Ovary (tissue), 9 donors: ENCODE results near the gene TES. TPM values are rescaled to one million over a fixed set of nuclear protein-coding genes. Genes with fewer than 3 reads are reported as not detected.
"Not testable (repeated sequence)": the region's sequence is repeated elsewhere in the genome, so short reads cannot be mapped to it uniquely, and the experiment has no call there.

ENCODE experiments used
- DNase-seq, 5 donors: peaks; one replicate each; pipeline ENCODE4 v3.0.0-alpha.2; 2019 to 2020
- H3K27ac ChIP-seq, 2 donors: fragments of 200-600 bp; one replicate each; pipeline versions ENCODE4 v1.5.1 to v1.8.0; 2019 to 2022
- H3K27me3 ChIP-seq: fragments of 200-600 bp; one replicate; pipeline ENCODE4 v1.8.0; 2022
- H3K36me3 ChIP-seq: fragments of 200-600 bp; sonication (generic); one replicate; pipeline ENCODE4 v1.5.1; 2019
- H3K4me1 ChIP-seq: one replicate; pipeline ENCODE4 v1.8.1; 2013; ENCODE audit warnings: mild to moderate bottlenecking, moderate library complexity; ENCODE audit not compliant: insufficient read depth
- H3K4me3 ChIP-seq: fragments of 200-600 bp; sonication (generic); one replicate; pipeline ENCODE4 v1.5.1; 2017
- H3K9me3 ChIP-seq, 2 donors: fragments of 200-600 bp in 1 of 2; sonication (generic) in 1 of 2; one replicate each; pipeline versions ENCODE4 v1.5.1 to v1.8.1; 2013 to 2019; ENCODE audit warnings: mild to moderate bottlenecking in 1 of 2, moderate library complexity in 1 of 2
- EP300 ChIP-seq: sonication (generic); formaldehyde crosslinking; IDR thresholded peaks from one replicate; pipeline ENCODE4 v1.6.1; 2017; ENCODE audit warnings: antibody characterized with exemption
- POLR2A ChIP-seq: fragments of 450-650 bp; IDR thresholded peaks from one replicate; pipeline ENCODE4 v1.6.1; 2017; ENCODE audit warnings: antibody characterized with exemption, mild to moderate bottlenecking, moderate library complexity
- WGBS, 3 donors: extraction: QIAGEN DNeasy Blood & Tissue Kit in 1 of 3; methylation state at CpG; one replicate each; pipeline versions ENCODE4 v1.1.5 to v1.1.7; 2013 to 2017; 5-methylcytosine and 5-hydroxymethylcytosine counted together
- intact Hi-C, 4 donors: fragments of 100-400 bp; cut with DNase I; formaldehyde crosslinking; loops; one replicate each; pipeline versions ENCODE4 v1.11.0 to v1.15.1; 2022 to 2023
- polyA plus RNA-seq, 2 donors: library from polyadenylated mRNA; stranded (reverse); fragments of 200-250 nt in 1 of 2; fragments of 350-450 nt in 1 of 2; fragmentation: Illumina TruSeq in 1 of 2; extraction: RNeasy Lipid Tissue Mini Kit (QIAGEN cat#74804) in 1 of 2; gene quantifications; one replicate each; pipeline ENCODE4 v1.2.3, GENCODE V29; 2013 to 2014
- total RNA-seq, 7 donors: library from RNA; depleted of rRNA in 2 of 7; stranded (reverse); fragments of >200 nt in 2 of 7; fragmentation: NEBNext Ultra II Directional in 3 of 7; extraction: Animal tissue kit (Norgen Biotek cat#: 25700) in 3 of 7; gene quantifications; one replicate each; pipeline versions ENCODE4 v1.1.0 to v1.2.4, GENCODE V29; 2016 to 2023
- TF ChIP-seq, protein P1 (sequence below), 3 donors: fragments of 450-650 bp in 2 of 3; fragments of 200-600 bp in 1 of 3; IDR thresholded peaks; one replicate each; pipeline versions ENCODE4 v1.5.1 to v1.8.0; 2016 to 2022; ENCODE audit warnings: antibody characterized with exemption in 3 of 3, mild to moderate bottlenecking in 1 of 3
- donor health status: DM: no; HTN: no; CAD: no; lungs with moderate emphysema.
- donor health status: DM: no; HTN: no; CAD: no.
- donor health status: Bipolar disorder and iron deficiency.
- donor health status: DM: yes; HTN: yes; CAD: no.
- donor health status: DM: no; HTN: no; CAD: no.
- donor health status: DM: yes; HTN: yes; CAD: no.

TES gene
- total and polyA plus RNA-seq, 9 donors = 6.0 to 65.0 (median 11.1) TPM

DNA sequence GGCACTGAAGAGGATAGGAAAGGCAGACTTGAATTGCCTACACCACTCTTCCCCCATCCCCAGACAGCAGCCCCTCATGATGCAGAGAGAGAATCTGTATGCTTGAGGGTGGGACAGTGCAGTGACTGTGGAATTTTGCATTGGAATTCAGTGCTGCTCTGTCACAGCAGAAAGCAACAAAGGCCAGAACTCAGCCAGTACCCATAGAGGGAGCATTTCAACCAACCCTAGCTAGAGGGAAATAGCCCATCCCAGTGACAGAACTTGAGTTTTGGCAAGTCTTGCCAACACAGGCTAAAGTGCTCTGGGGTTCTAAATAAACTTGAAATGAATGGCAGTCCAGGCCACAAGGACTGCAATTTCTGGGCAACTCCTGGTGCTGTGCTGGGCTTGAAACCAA, 80.4 kb downstream of the TES start:
- intact Hi-C loops = no loop called here
- DNase-seq = no peak
- TF ChIP-seq, protein P1, sequence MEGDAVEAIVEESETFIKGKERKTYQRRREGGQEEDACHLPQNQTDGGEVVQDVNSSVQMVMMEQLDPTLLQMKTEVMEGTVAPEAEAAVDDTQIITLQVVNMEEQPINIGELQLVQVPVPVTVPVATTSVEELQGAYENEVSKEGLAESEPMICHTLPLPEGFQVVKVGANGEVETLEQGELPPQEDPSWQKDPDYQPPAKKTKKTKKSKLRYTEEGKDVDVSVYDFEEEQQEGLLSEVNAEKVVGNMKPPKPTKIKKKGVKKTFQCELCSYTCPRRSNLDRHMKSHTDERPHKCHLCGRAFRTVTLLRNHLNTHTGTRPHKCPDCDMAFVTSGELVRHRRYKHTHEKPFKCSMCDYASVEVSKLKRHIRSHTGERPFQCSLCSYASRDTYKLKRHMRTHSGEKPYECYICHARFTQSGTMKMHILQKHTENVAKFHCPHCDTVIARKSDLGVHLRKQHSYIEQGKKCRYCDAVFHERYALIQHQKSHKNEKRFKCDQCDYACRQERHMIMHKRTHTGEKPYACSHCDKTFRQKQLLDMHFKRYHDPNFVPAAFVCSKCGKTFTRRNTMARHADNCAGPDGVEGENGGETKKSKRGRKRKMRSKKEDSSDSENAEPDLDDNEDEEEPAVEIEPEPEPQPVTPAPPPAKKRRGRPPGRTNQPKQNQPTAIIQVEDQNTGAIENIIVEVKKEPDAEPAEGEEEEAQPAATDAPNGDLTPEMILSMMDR (IDR thresholded peaks at IDR 0.05) = no peak
- TF ChIP-seq EP300 = no peak
- TF ChIP-seq POLR2A = no peak

DNA sequence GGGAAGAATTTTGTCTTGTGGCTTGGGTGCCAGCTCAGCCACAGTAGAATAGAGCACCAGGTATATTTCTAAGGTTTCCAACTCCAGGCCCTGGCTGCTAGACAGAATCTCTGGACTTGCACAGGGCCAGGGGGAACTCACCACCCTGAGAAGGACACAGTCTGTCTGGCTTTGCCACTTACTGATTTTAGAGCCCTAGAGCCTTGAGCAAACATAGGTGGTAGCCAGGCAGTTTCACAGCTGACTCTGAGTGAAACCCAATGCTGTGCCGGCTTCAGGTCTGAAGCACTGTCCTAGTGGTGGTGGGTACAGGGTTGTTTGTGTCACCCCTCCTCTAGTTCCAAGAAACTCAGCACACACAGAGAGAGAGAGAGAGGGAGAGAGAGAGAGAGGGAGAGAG, 81.6 kb downstream of the TES start:
- DNase-seq = no peak
- TF ChIP-seq, protein P1 (IDR thresholded peaks at IDR 0.05) = no peak
- TF ChIP-seq POLR2A = no peak
- TF ChIP-seq EP300 = no peak
- Histone ChIP-seq H3K36me3 (no peaks in the 10 kb centered on the region), H3K27ac (no peak overlapping the region), H3K4me1 (no peaks in the 10 kb centered on the region), H3K4me3 (no peak overlapping the region), H3K27me3 (no peaks in the 10 kb centered on the region), H3K9me3 (no peaks in the 10 kb centered on the region)
- intact Hi-C loops = no loop called here
- 100% methylated on average over 1 of the region's 1 CpG for WGBS, 3 donors

More for the DNA sequence above, 80.4 kb downstream of the TES start:
- H3K4me3 ChIP-seq = no peak overlapping the region
- no peaks in the 10 kb centered on the region for H3K4me1 ChIP-seq
- no peak overlapping the region for H3K27ac ChIP-seq
- no peaks in the 10 kb centered on the region for H3K36me3 ChIP-seq
- no peaks in the 10 kb centered on the region for H3K27me3 ChIP-seq
- H3K9me3 ChIP-seq = no peaks in the 10 kb centered on the region

DNA sequence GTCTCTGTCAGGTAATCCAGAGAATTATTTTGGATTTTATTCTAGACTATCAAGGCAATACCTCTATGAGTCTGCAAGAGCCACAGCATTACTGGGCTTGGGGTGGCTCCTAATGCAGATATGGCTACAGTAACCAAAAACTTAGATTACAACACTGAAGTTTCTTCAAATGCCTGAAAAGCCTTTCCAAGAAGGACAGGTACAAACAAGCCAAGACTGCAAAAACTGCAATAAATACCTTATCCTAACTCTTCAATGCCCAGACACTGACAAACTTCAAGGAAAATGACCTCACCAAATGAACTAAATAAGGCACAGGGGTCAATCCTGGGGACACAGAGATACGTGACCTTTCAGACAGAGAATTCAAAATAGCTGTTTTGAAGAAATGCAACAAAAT, 82.0 kb downstream of the TES start:
- no peaks in the 10 kb centered on the region for H3K9me3 ChIP-seq
- TF ChIP-seq EP300 (no peak), POLR2A (no peak)
- TF ChIP-seq, protein P1 (IDR thresholded peaks at IDR 0.05) = no peak
- no peak overlapping the region for H3K4me3 ChIP-seq
- no peaks in the 10 kb centered on the region for H3K36me3 ChIP-seq
- WGBS, 3 donors = 94% methylated on average over 1 of the region's 1 CpG
- no peak overlapping the region for H3K27ac ChIP-seq
- DNase-seq = no peak
- intact Hi-C loops = no loop called here
- H3K4me1 ChIP-seq = no peaks in the 10 kb centered on the region
- H3K27me3 ChIP-seq = no peaks in the 10 kb centered on the region

DNA sequence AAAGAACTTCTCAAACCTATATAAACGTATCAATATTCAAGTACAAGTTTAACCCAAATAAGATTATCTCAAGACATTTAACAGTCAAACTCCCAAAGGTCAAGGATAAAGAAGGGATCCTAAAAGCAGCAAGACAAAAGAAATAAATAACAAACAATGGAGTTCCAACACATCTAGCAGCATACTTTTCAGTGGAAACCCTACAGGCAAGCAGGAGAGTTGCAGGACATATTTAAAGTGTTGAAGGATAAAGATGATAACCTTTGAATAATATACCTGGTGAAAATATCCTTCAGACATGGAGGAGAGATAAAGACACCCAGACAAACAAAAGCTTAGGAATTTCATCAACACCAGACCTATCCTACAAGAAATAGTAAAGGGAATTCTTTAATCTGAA, 82.8 kb downstream of the TES start:
- WGBS, 3 donors = 81 to 92% (median 87%) methylated on average over 1 of the region's 1 CpG
- Histone ChIP-seq H3K4me3 (no peak overlapping the region), H3K4me1 (no peaks in the 10 kb centered on the region), H3K27me3 (no peaks in the 10 kb centered on the region), H3K36me3 (no peaks in the 10 kb centered on the region), H3K9me3 (no peaks in the 10 kb centered on the region), H3K27ac (no peak overlapping the region)
- TF ChIP-seq POLR2A (no peak), EP300 (no peak)
- TF ChIP-seq, protein P1 (IDR thresholded peaks at IDR 0.05) = no peak
- DNase-seq = no peak
- intact Hi-C loops = no loop called here

DNA sequence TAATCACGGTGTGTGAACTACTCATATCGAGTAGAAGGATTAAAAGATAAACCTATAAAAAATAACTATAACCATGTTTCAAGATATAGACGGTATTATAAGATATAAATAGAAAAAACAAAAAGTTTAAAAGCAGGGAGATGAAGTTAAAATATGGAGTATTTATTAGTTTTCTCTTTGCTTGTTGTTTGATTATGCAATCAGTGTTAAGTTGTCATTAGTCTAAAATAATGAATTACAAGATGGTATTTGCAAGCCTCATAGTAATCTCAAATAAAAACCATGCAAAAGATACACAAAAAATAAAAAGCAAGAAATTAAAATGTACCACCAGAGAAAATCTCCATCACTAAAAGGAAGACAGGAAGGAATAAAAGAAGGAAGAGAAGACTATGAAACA, 83.3 kb downstream of the TES start:
- TF ChIP-seq POLR2A (no peak), EP300 (no peak)
- TF ChIP-seq, protein P1 (IDR thresholded peaks at IDR 0.05) = no peak
- WGBS, 3 donors = 81 to 95% (median 94%) methylated on average over 3 of the region's 3 CpGs
- intact Hi-C loops = no loop called here

DNA sequence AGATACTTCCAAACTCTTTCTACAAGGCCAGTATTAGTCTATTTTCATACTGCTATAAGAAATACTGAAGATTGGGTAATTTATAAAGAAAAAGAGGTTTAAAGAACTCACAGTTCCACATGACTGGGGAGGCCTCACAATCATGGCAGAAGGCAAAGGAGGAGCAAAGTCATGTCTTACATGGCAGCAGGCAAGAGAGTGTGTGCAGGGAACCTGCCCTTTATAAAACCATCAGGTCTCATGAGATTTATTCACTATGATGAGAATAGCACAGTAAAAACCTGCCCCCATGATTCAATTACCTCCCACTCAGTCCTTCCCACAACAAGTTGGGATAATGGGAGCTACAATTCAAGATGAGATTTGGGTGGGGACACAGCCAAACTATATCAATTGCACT, 85.6 kb downstream of the TES start:
- H3K36me3 ChIP-seq, DNase-seq, H3K27ac ChIP-seq, H3K4me1 ChIP-seq, H3K27me3 ChIP-seq, H3K4me3 ChIP-seq, H3K9me3 ChIP-seq, intact Hi-C loops: not testable (repeated sequence)

More for the DNA sequence above, 83.3 kb downstream of the TES start:
- no peaks in the 10 kb centered on the region for H3K9me3 ChIP-seq
- H3K27ac ChIP-seq = no peak overlapping the region
- no peaks in the 10 kb centered on the region for H3K36me3 ChIP-seq
- no peaks in the 10 kb centered on the region for H3K4me1 ChIP-seq
- no peak for DNase-seq
- H3K4me3 ChIP-seq = no peak overlapping the region
- no peaks in the 10 kb centered on the region for H3K27me3 ChIP-seq
